ENCODE data around the gene IFNLR1.

The IFNLR1 gene

DNA sequence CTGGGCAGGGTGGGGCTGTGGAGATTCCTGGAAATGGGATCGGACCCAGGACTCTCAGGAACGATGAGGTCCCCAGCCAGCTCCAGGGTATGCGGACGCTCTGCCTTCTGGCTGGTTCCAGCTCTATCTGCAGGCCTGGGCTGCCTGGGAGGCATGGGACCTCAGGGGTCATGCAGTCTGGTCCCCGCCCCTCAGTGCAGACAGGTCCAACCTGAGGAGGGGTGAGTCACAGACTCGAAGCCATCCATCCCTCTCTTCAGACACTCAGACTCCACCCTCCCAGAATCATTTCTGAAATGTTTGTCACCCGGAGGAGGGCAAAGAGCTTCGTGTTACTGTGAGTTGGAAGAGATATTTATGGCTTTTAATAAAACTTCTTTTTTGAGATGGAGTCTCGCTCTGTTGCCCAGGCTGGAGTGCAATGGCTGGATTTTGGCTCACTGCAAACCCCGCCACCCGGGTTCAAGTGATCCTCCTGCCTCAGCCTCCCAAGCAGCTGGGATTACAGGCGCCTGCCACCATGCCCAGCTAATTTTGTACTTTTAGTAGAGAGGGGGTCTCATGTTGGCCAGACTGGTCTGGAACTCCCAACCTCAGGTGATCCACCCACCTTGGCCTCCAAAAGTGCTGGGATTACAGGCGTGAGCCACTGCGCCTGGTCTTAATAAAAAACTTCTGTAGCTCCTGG, 69.2 kb downstream of the IFNLR1 start:
- Histone ChIP-seq H3K9me3 (replicated peaks; ENCODE audit: low read length) (no peaks in the 10 kb centered on the region), H3K36me3 (ENCODE audit: insufficient read depth, low read length) (no peaks in the 10 kb centered on the region), H3K4me2 (ENCODE audit: low read length) (no peak overlapping the region), H3K4me1 (ENCODE audit: control insufficient read depth, insufficient read depth, low read length) (no peaks in the 10 kb centered on the region), H3K27me3 (ENCODE audit: control insufficient read depth, insufficient read depth, low read length) (peaks cover 50% of the 10 kb centered on the region), H3K4me3 (ENCODE audit: low read length) (no peak overlapping the region), H3K9ac (ENCODE audit: low read depth, low read length) (no peak overlapping the region)

DNA sequence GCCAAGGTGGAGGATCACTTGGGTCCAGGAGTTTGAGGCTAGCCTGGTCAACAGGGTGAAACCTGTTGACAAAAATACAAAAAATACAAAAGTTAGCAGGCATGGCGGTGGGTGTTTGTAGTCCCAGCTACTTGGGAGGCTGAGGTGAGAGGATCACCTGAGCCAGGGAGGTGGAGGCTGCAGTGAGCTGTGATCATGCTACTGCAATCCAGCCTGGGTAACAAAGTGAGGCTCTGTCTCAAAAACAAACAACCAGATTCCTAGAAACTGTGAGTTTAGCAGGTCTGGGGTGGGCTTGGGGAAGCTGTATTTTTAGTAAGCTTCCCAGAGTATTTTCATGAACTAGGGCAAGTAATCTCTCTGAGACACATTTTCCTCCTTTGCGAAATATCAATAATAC, 70.0 kb downstream of the IFNLR1 start:
- Histone ChIP-seq H3K4me2 (ENCODE audit: low read length) (no peak overlapping the region), H3K27me3 (ENCODE audit: control insufficient read depth, insufficient read depth, low read length) (peaks cover 50% of the 10 kb centered on the region), H3K9me3 (replicated peaks; ENCODE audit: low read length) (no peaks in the 10 kb centered on the region), H3K9ac (ENCODE audit: low read depth, low read length) (no peak overlapping the region), H3K36me3 (ENCODE audit: insufficient read depth, low read length) (no peaks in the 10 kb centered on the region), H3K4me1 (ENCODE audit: control insufficient read depth, insufficient read depth, low read length) (peaks cover 6% of the 10 kb centered on the region), H3K4me3 (ENCODE audit: low read length) (no peak overlapping the region)

DNA sequence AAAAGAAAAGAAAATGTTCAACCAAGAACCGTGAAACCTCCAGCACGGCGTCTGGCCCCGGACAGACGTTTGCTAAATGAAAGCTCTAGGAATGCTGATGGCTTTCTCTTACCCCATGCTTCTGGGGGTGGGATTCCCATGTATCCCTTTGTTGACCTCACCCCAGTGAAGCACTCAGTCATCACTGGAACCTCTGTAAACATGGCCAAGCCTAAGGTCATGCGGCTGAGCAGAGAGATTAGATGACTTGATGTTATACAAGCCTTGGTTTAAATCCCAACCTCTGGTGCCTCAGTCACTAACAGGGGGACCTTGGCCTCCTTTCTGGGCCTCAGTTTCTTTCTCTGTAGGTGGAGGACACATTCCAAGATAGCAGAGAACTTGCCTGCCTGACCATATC, 72.3 kb downstream of the IFNLR1 start:
- Histone ChIP-seq H3K4me2 (ENCODE audit: low read length) (no peak overlapping the region), H3K27me3 (ENCODE audit: control insufficient read depth, insufficient read depth, low read length) (peaks cover 28% of the 10 kb centered on the region), H3K4me3 (ENCODE audit: low read length) (no peak overlapping the region), H3K9ac (ENCODE audit: low read depth, low read length) (no peak overlapping the region), H3K9me3 (replicated peaks; ENCODE audit: low read length) (no peaks in the 10 kb centered on the region), H3K36me3 (ENCODE audit: insufficient read depth, low read length) (no peaks in the 10 kb centered on the region), H3K4me1 (ENCODE audit: control insufficient read depth, insufficient read depth, low read length) (peaks cover 18% of the 10 kb centered on the region)

DNA sequence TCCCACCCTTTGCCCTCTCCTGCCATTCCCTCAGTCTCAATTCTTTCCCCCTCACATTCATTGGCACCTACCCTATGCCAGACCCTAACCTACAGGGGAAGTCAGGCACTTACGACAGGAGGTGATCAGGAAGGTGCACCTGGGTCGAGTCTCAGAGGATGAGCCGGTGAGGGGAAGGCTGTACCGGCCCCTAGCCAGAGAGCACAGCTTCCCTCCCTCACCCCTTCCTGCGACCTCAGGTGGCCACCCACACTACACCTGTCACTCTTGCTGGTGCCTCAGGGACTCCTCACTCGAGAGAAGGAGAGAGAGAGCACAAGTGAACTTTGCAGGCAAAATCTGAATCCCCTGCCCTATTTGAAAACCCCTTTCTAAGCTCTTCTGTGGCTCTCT, 73.5 kb downstream of the IFNLR1 start:
- Histone ChIP-seq H3K4me1 (ENCODE audit: control insufficient read depth, insufficient read depth, low read length) (peaks cover 23% of the 10 kb centered on the region), H3K9ac (ENCODE audit: low read depth, low read length) (no peak overlapping the region), H3K9me3 (replicated peaks; ENCODE audit: low read length) (no peaks in the 10 kb centered on the region), H3K36me3 (ENCODE audit: insufficient read depth, low read length) (no peaks in the 10 kb centered on the region), H3K27me3 (ENCODE audit: control insufficient read depth, insufficient read depth, low read length) (peaks cover 24% of the 10 kb centered on the region), H3K4me2 (ENCODE audit: low read length) (no peak overlapping the region), H3K4me3 (ENCODE audit: low read length) (no peak overlapping the region)

DNA sequence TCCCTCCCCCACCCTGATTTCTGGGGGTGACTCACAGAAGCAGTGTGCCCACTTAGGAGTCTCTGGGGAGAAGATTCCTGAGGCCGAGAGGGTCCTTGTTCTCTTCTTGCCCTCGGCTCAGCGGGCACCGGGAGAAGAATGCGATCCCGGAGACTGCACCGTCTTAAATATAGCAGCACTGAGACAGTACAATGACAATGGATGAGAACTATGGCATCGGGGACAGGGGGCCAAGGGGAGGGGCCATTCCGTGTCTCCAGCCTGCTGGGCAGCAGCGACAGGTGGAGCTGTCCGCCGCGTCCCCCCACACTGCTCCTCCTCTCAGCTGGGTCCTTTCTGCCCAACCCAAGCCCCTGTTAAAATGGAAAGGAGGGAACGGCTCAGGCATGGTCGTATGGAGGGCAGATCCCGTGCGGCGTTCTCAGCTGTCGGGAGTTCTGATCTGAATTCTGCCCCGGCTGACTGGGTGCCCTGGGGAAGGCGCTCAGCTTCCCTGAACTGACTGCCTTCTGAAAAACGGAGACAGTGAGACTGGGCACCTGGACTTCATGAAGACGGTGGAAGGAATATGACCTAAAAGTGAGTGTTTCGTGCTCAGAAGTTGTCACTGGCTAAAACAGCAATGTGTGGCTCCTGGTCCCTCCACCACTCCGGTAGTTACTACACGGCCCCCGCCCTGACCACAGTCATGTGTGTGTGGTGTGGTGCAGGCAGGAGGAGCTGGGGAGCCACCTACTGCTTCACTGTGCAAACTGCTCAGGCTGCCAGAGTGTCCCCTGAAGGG, 74.9 kb downstream of the IFNLR1 start, which contains the start of gene MYOM3:
Gene MYOM3, minus strand, starts transcription at position 140 of the 784 bp plus-strand sequence. CDS start 3,499 bp downstream, outside the sequence.
- Histone ChIP-seq H3K27me3 (ENCODE audit: control insufficient read depth, insufficient read depth, low read length) (peaks cover 20% of the 10 kb centered on the region), H3K9ac (ENCODE audit: low read depth, low read length) (peak within 1 kb of the TSS; percentile 9), H3K9me3 (replicated peaks; ENCODE audit: low read length) (no peaks in the 10 kb centered on the region), H3K4me3 (ENCODE audit: low read length) (peak within 1 kb of the TSS; percentile 60), H3K36me3 (ENCODE audit: insufficient read depth, low read length) (no peaks in the 10 kb centered on the region), H3K4me1 (ENCODE audit: control insufficient read depth, insufficient read depth, low read length) (peaks cover 34% of the 10 kb centered on the region), H3K4me2 (ENCODE audit: low read length) (peak within 1 kb of the TSS; percentile 80)

DNA sequence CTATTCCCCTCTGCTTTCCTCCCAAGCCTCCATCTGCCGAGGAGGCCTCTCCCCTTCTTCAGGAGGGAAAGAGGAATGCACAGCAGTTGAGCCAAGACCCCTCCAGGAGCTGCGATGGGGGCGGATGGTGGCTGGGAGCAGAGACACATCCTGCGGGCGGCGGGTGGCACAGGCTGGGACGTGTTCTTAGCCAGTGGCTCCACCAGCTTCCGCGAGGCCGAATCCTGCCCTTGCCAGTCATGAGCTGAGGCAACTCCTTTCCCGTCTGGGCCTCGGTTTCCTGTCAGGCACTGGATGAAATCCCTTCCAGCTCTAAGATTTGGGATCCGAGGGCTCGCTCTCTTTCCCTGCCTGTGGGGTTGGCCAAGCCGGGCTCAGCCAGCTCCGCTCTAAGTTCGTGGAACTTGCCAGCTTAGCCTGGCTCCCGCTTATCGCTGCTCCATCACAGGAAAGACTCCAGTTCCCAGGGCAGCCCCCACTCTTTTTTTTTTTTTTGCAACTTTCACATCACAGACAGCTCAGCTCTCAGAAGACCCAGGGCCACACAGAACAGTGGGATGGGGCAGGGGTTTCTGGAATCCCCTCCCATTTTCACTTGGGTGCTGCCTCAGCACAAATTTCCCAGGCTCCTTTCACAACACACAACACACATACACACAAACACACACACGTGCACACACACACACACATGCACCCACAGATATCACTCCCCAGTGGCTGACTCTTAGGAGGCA, 75.7 kb downstream of the IFNLR1 start:
- Histone ChIP-seq H3K4me2 (ENCODE audit: low read length) (peak overlapping the region; percentile 80), H3K9me3 (replicated peaks; ENCODE audit: low read length) (no peaks in the 10 kb centered on the region), H3K27me3 (ENCODE audit: control insufficient read depth, insufficient read depth, low read length) (peaks cover 13% of the 10 kb centered on the region), H3K36me3 (ENCODE audit: insufficient read depth, low read length) (no peaks in the 10 kb centered on the region), H3K9ac (ENCODE audit: low read depth, low read length) (peak overlapping the region; percentile 8), H3K4me1 (ENCODE audit: control insufficient read depth, insufficient read depth, low read length) (peaks cover 34% of the 10 kb centered on the region), H3K4me3 (ENCODE audit: low read length) (no peak overlapping the region)

DNA sequence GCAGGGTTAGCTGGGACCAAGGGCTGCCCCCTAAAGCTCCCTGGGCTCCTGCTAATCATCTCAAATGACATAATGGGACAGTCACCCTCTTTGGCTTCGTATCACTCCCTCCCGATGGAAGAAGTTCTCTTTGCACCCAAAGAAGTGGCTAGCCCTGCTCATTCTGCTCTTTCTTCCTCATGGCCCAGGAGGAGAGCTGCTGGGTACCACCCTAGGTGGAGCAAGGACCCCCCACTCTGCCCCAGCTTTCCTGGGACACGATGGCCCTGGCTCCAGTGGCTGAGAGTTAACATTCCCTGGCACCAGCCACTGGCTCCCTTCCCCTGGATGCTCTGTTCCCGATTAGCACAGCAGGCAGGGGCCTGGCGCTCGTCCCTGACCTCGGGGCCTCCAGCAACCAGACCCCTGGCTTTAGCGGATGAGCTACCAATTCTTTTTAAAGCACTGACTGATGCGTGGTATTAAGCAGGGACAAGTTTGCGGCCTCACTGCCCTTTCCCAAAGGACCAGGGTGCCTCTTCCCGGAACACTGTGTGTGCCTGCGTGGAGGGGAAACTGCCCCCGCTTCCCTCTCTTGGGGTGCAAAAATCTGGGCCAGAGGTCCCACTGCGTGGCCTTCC, 76.3 kb downstream of the IFNLR1 start:
- H3K9ac ChIP-seq (ENCODE audit: low read depth, low read length): peak overlapping the region; percentile 8
- H3K9me3 ChIP-seq (replicated peaks; ENCODE audit: low read length): no peaks in the 10 kb centered on the region
- H3K27me3 ChIP-seq (ENCODE audit: control insufficient read depth, insufficient read depth, low read length): peaks cover 9% of the 10 kb centered on the region
- H3K36me3 ChIP-seq (ENCODE audit: insufficient read depth, low read length): no peaks in the 10 kb centered on the region
- no peak overlapping the region for H3K4me2 ChIP-seq (ENCODE audit: low read length)
- H3K4me3 ChIP-seq (ENCODE audit: low read length): no peak overlapping the region
- peaks cover 34% of the 10 kb centered on the region for H3K4me1 ChIP-seq (ENCODE audit: control insufficient read depth, insufficient read depth, low read length)

DNA sequence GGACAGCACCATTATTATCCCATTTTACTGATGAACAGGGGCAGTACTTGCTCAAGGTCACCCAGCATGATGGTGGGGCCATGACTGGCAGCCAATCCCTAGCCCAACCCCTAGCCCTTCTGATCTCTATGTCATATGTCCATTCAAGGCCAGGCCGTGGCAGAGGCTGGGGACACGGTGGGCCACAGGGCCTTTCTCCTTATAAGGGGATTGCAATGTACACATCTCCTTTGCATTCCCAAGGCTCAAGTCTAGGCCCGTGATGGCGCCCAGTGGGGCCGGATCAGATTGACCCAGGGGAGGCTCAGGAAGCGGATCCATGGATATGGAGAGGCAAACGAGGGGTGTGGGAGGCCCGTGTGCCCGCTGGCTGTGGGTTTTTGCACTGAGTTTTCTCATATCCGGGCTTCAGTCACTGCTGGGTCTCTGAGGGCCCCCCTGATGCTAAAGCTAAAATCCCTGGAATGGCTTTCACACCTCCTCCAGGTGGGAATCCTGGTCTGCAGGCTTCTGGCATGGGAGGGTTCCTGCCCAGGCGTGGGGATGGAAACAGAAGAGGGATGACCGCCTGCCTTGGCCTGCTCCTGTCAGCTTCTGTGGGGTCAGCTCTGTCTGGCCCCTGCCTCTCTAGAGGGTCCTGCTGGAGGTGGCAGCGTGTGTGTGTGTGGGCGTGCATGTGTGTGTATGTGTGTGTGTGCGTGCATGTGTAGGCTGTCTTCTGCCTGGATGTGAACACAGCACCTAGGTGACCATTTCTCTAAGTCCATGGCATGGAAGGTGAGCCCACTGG, 77.2 kb downstream of the IFNLR1 start:
- H3K27me3 ChIP-seq (ENCODE audit: control insufficient read depth, insufficient read depth, low read length): peaks cover 9% of the 10 kb centered on the region
- no peak overlapping the region for H3K4me2 ChIP-seq (ENCODE audit: low read length)
- H3K36me3 ChIP-seq (ENCODE audit: insufficient read depth, low read length): no peaks in the 10 kb centered on the region
- no peak overlapping the region for H3K4me3 ChIP-seq (ENCODE audit: low read length)
- H3K4me1 ChIP-seq (ENCODE audit: control insufficient read depth, insufficient read depth, low read length): peaks cover 34% of the 10 kb centered on the region
- H3K9ac ChIP-seq (ENCODE audit: low read depth, low read length): no peak overlapping the region
- H3K9me3 ChIP-seq (replicated peaks; ENCODE audit: low read length): no peaks in the 10 kb centered on the region

DNA sequence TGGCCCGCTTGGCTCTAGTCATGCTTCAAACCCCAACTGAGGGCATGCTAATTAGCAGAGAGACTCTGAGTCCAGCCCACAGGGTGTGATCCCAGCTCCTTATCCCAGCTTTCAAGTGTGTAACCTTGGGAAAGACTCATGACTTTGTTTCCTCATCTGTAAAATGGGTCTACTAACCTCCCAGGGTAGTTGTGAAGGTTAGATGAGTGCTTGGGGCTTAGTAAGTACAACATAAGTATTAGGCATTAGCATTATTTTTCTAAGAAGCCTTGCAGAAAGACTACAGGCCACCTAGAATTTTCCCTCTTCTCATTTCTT, 78.0 kb downstream of the IFNLR1 start:
- no peaks in the 10 kb centered on the region for H3K9me3 ChIP-seq (replicated peaks; ENCODE audit: low read length)
- no peak overlapping the region for H3K4me3 ChIP-seq (ENCODE audit: low read length)
- no peaks in the 10 kb centered on the region for H3K36me3 ChIP-seq (ENCODE audit: insufficient read depth, low read length)
- H3K4me2 ChIP-seq (ENCODE audit: low read length): no peak overlapping the region
- peaks cover 34% of the 10 kb centered on the region for H3K4me1 ChIP-seq (ENCODE audit: control insufficient read depth, insufficient read depth, low read length)
- H3K9ac ChIP-seq (ENCODE audit: low read depth, low read length): no peak overlapping the region
- H3K27me3 ChIP-seq (ENCODE audit: control insufficient read depth, insufficient read depth, low read length): peaks cover 5% of the 10 kb centered on the region

DNA sequence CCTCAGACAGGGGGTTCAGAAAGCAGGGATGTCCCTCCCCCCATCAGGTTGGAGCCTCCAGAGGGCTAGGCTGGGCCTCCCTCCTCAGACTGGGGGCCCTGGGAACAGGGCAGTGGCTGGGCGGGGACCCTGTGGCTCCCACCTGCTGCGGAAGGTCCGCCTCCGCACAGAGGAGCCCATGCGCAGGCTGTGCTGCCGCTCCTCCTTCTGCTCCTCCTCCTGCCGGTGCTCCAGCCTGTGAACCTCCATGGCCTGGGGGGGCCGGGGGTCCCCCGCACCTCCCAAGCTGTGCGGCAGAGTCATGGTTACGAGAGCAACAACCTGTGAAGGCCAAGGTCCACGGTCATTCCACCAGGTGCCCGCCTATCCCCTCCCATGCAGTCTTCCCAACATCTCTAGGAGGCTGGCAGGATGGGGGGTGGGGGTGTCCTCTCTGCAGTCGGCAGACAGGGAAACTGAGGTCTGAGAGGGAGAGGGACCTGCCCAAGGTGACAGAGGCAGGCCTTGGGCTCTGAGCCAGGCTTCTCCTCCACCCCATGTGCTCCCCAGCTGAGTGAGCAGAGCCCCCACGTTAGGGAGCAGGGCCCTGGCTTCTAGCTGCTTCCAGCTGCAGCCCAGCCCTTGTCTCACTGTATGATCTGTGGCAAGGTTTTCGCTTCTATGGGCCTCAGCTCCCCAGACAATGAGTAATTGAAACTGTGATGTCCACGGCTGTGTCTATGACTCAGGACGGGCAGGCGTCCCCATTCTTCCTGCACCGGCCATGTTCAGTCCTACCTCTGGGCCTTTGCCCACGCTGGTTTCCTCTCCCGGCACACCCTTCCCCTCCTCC, 78.5 kb downstream of the IFNLR1 start:
- H3K9me3 ChIP-seq (replicated peaks; ENCODE audit: low read length): no peaks in the 10 kb centered on the region
- peak overlapping the region; percentile 33 for H3K4me2 ChIP-seq (ENCODE audit: low read length)
- H3K9ac ChIP-seq (ENCODE audit: low read depth, low read length): peak overlapping the region; percentile 22
- H3K27me3 ChIP-seq (ENCODE audit: control insufficient read depth, insufficient read depth, low read length): no peaks in the 10 kb centered on the region
- H3K4me3 ChIP-seq (ENCODE audit: low read length): peak overlapping the region; percentile 3
- H3K36me3 ChIP-seq (ENCODE audit: insufficient read depth, low read length): no peaks in the 10 kb centered on the region
- peaks cover 34% of the 10 kb centered on the region for H3K4me1 ChIP-seq (ENCODE audit: control insufficient read depth, insufficient read depth, low read length)
